Motor neuron (in vitro differentiated cells): ENCODE results near the gene MYOF. TPM values are rescaled to one million over a fixed set of nuclear protein-coding genes. Genes with fewer than 3 reads are reported as not detected.
A peak's percentile ranks its signal among the peaks of the same experiment; 100 is the strongest.

Source experiments
- ATAC-seq, 8 experiments: fragments of 200-7000 bp; cut with Tn5 transposase; replicated peaks in 6 of 8; 2 replicates each; pipeline ENCODE4 v1.8.0; 2021; ENCODE audit warnings: mild to moderate bottlenecking in 8 of 8, moderate library complexity in 8 of 8
- H3K27ac ChIP-seq, 2 donors: fragments of 250-450 bp; sonication (Bioruptor Pico); 2 replicates each; pipeline ENCODE4 v1.9.0; 2021; ENCODE audit warnings: antibody characterized with exemption in 2 of 2, mild to moderate bottlenecking in 2 of 2, moderate library complexity in 1 of 2
- H3K4me1 ChIP-seq, 2 donors: fragments of 250-450 bp; sonication (Bioruptor Pico); replicated peaks in 1 of 2; 2 replicates each; pipeline ENCODE4 v1.6.1; 2021; ENCODE audit warnings: antibody characterized with exemption in 2 of 2, mild to moderate bottlenecking in 2 of 2, moderate library complexity in 1 of 2
- H3K4me3 ChIP-seq, 5 donors: fragments of 250-450 bp; sonication (Bioruptor Pico); 2 replicates each; pipeline ENCODE4 v1.9.0; 2021; ENCODE audit warnings: antibody characterized with exemption in 5 of 5, mild to moderate bottlenecking in 5 of 5, moderate library complexity in 4 of 5
- WGBS, 10 experiments: fragments of 450-650 bp; shearing (Covaris generic); methylation state at CpG; one replicate each; pipeline ENCODE4 v1.0.0; 2022; 5-methylcytosine and 5-hydroxymethylcytosine counted together
- in situ Hi-C, 9 experiments: fragments of 400-800 bp; cut with MboI; loops; one replicate each; pipeline ENCODE4 v1.15.0; 2021; ENCODE audit warnings: low sequenced_read_pairs in 9 of 9, low pct_unique_long_range_greater_than_20kb in 2 of 9; ENCODE audit not compliant: unreplicated experiment in 9 of 9
- total RNA-seq, 8 experiments: library from RNA; unstranded; fragments of 300-600 nt; gene quantifications; 2 replicates each; pipeline versions ENCODE4 v1.2.3 to v1.2.4, GENCODE V29; 2022

The MYOF gene
- total RNA-seq, 8 experiments from 2014 or later = 0.29 to 258 (median 13.7) TPM

DNA sequence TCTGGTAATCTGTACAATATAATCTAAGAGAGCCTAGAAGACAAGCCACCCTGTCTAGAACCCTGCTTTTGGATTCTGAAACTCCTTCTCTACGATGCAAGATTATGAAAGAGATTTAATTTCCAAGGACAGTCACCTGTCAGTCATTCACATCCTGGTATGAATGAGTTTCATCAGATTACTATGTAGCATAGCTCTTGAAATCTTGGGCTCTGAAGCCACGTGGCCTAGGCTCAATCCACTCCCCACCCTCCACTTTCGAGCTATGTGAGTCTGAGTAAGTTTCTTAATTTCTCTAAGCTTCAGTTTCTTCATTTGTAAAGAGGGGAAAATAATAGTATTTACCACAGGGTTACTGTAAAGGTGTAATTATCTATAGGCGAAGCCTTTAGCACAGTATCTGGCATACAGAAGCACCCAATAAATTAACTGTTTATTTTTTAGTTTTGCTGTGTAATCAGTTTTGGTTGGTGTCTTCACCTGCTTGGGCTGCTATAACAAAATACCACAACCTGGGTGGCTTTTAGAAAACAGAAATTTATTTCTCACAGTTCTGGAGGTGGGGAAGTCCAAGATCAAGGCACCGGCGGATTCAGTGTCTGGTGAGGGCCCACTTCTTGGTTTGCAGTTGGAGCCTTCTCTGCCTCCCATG is 71.3 kb downstream of the MYOF start:
- no peak overlapping the region for H3K27ac ChIP-seq
- in situ Hi-C loops = no loop called here
- ATAC-seq = no peak
- H3K4me3 ChIP-seq = no peak overlapping the region
- 50 to 100% (median 79%) methylated on average over 1 to 6 of the region's 6 CpGs for WGBS, 10 experiments
- H3K4me1 ChIP-seq = peaks cover 0 to 11% of the 10 kb centered on the region in 2 donors

DNA sequence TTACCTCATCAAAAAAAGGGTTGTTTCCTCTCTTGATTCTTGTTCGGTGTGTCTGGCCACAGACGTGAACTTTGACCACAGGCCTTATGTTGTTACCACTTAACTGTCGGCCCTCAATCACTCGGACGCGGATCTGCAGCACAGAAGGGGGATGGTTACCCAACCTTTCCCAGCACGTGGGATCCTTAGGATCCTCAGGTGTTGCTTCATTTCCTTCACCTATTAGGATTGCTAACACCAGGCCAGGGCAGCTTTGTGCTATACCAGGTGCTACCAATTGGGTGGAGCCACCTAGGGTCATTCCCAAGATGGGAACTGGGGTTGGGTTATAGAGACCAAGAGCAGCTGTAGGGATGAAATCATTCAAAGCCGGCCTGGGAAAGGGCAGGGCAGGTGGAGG is 73.4 kb downstream of the MYOF start:
- H3K27ac ChIP-seq = no peak overlapping the region
- ATAC-seq = no peak
- in situ Hi-C loops = no loop called here
- WGBS, 10 experiments = 0 to 100% (median 96%) methylated on average over 1 to 5 of the region's 8 CpGs; no CpG with 5 or more reads in 2 of the 10 experiments
- H3K4me3 ChIP-seq = no peak overlapping the region
- peaks cover 0 to 11% of the 10 kb centered on the region in 2 donors for H3K4me1 ChIP-seq

DNA sequence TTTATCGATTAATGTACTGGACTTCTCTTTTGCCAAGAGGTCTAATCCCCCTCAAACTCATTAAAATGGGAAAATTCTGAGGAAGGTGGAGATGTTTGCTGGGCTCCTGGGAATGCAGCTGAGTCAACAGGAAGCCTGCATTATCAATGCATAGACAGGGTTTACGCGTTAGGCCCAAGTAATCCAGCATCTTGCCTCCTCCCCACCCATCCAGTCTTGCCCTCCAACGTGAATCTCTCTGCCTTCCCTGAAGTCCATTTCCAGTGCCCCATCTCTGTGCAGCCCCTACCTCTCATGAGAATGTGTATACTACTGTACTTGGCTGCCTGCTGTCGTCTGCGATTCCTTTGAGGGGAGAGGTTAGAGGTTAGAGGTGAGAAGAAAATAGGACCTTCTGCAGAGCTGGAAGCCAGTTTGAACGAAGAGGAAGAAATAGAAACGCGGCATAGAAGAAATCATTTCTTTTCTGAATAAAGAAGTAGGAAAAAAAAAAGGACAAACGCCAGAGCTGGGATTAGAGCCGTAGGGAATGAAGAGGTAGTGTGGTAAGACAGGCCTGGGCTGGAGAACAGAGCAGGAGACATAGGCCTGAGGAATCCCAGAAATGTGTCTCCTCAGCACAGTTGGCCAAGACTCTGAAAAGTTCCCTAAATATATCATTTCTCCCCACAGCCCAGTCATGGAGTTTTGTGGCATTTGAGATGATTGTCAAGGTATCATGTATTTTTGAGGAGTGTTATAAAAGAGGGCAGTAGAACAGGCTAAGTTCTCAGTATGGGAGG is 75.6 kb downstream of the MYOF start:
- Histone ChIP-seq H3K27ac (no peak overlapping the region), H3K4me3 (no peak overlapping the region), H3K4me1 (peaks cover 0 to 7% of the 10 kb centered on the region in 2 donors)
- ATAC-seq = peak in 3 of 8 experiments; percentile 66 to 99 (median 68)
- WGBS, 10 experiments = 62 to 87% (median 76%) methylated on average over 2 to 10 of the region's 11 CpGs; no CpG with 5 or more reads in 1 of the 10 experiments
- in situ Hi-C loops = no loop called here

DNA sequence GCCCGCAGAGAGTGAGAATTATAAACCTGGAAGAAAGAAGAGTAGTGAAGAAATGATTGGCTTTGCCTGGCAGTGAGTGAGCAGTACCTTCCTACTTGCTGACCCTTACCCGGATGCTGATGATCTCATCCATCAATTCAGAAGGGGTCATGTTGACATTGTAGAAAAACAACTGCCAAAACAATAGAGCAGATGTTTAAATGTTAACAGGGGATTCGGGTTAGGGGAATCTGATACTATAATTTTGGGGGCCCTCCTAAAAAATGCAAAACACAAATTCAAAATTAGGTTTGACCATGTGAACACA is 78.1 kb downstream of the MYOF start:
- Histone ChIP-seq H3K4me3 (no peak overlapping the region), H3K27ac (no peak overlapping the region), H3K4me1 (peaks cover 2 to 9% of the 10 kb centered on the region in 2 donors)
- in situ Hi-C loops = no loop called here
- WGBS, 10 experiments = 33 to 100% (median 67%) methylated on average over 1 to 3 of the region's 3 CpGs; no CpG with 5 or more reads in 1 of the 10 experiments
- no peak for ATAC-seq

DNA sequence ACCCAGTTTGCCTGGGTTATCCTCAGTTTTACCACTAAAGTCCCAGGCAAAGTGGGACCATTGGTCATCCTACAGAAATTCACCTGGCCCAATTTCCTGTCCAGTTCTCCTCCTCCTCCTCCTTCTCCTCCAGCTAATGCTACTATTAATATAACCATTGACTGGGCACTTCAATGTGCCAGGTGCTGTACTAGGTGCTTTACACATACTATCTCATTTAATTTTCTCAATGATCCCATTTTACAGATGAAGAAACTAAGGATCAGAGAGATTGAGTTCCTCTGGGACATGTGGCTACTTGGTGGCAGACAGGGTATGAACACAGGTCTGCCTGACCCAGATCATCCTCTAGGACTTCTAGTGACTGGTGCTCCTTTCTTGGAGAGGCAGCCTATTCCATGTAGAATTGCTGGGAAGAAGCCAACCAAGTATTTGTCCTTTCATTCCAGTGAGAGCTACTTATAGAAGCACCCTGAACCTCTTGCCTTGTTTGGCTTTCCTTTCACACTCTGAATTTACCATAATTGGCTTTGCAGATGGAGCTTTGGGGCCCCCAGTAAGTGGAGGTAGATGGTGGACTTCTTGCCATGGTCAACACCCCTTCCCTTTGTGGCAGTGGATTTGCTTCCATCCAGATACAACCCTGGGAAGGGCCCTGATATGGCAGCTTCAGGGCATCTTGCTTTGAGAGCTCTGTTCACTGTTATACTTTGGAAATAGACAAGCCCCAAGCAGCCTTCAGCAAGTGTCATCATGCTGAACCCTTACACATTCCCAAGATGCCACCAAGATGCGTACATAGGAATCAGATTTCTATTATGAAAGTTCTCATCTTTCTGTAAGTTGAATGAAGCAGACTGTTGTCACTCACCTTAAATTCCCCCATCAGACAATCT is 78.7 kb downstream of the MYOF start:
- H3K27ac ChIP-seq = no peak overlapping the region
- H3K4me1 ChIP-seq = peaks cover 2 to 9% of the 10 kb centered on the region in 2 donors
- ATAC-seq = no peak
- WGBS, 10 experiments = 86 to 100% (median 100%) methylated on average over 1 of the region's 1 CpG; no CpG with 5 or more reads in 5 of the 10 experiments
- in situ Hi-C loops = no loop called here
- H3K4me3 ChIP-seq = no peak overlapping the region

DNA sequence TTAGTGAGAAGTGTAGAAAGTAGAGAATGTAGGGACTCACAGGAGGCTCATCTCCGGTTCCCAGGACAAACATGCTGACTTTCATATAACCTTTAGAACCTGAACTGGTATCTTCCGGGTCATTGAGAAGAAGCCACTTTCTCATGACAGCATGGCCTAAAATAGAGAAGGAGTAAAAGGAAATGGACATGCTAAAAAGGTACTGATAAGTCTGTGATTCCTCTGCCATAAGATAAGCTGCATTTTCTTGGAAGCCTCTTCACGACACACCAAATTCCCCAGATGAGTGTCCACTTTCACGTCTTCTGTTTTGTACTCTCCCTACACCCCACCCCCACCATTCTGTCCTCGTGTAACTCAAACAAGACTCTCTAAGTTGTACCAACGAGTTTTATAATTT is 79.9 kb downstream of the MYOF start:
- Histone ChIP-seq H3K4me3 (no peak overlapping the region), H3K27ac (no peak overlapping the region), H3K4me1 (peaks cover 2 to 9% of the 10 kb centered on the region in 2 donors)
- in situ Hi-C loops = no loop called here
- ATAC-seq = no peak
- WGBS, 10 experiments = 57 to 86% (median 70%) methylated on average over 1 to 5 of the region's 6 CpGs; no CpG with 5 or more reads in 1 of the 10 experiments

DNA sequence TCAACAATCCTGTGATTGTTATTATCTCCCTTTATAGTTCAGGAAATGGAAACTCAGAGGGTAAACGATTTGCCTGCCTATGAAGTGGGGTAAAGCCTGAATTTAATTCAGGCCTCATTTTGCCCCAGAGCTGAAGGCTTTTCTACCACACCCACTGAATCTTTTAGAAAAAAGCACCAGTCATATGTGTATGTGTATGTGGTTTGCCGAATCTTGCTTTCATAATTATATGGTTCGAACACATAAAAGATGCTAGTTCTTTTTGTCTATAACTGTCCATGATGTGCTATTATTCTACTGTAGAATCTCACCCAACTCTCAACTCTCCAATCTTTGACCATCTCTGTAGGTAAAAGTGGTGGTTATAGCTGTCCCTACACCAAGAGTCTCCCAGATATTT is 83.6 kb downstream of the MYOF start:
- H3K4me3 ChIP-seq = no peak overlapping the region
- in situ Hi-C loops = loop anchor here in 4 of 9 experiments (25.0 kb wide), 2 partner anchors 89 to 289 kb away; partner anchors contain the start of genes CEP55 (in 2 of the 4) and MYOF (in 2 of the 4)
- 20 to 100% (median 78%) methylated on average over 1 to 3 of the region's 3 CpGs; no CpG with 5 or more reads in 2 of the 10 experiments for WGBS, 10 experiments
- no peak for ATAC-seq
- H3K27ac ChIP-seq = no peak overlapping the region
- H3K4me1 ChIP-seq = peaks cover 2 to 9% of the 10 kb centered on the region in 2 donors

DNA sequence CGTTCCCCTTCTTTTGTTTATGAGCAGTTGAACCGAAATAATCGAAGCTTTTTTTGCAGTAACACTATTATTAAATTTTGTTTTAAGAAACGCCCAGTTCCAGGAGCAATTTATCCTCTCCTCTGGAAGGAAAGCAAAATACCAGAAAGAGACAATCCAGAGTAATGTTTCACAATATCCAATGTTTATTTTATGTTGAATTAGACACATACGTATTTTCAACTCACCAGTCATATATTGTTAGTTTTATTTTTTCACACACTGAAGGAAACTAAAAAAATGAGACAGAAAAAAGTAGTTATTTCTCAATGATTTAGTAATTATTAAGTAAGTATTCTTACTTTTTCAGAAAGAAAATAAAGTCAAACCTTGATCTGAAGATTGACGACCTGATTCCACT is 85.1 kb downstream of the MYOF start:
- WGBS, 10 experiments = 62 to 80% (median 74%) methylated on average over 5 to 6 of the region's 6 CpGs
- in situ Hi-C loops = loop anchor here in 4 of 9 experiments (25.0 kb wide), 2 partner anchors 90 to 290 kb away; partner anchors contain the start of genes CEP55 (in 2 of the 4) and MYOF (in 2 of the 4)
- no peak overlapping the region for H3K27ac ChIP-seq
- no peak overlapping the region for H3K4me3 ChIP-seq
- H3K4me1 ChIP-seq = peaks cover 7 to 9% of the 10 kb centered on the region in 2 donors
- ATAC-seq = no peak

DNA sequence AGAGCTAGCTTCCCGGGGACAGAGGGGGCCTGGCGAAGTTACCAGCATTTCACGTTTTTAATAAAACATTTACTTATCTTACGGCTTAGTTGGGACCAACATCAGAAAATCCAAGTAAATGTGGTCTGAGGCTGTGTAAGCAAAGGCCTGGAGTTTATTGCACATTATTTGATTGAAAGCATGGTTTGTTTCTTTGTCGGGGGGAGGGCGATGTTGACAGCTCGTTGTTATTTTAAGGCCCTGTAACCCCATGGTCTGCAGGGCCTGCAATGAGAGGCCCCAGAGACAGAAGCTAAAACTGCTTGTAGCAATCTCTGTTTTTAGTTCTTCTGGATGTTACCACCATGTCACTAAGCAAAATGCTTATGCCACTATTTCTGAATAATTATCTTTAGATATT is 88.9 kb downstream of the MYOF start:
- in situ Hi-C loops = loop anchor here in 4 of 9 experiments (25.0 kb wide), 2 partner anchors 94 to 294 kb away; partner anchors contain the start of genes CEP55 (in 2 of the 4) and MYOF (in 2 of the 4)
- H3K27ac ChIP-seq = no peak overlapping the region
- 33 to 100% (median 60%) methylated on average over 1 to 7 of the region's 7 CpGs; no CpG with 5 or more reads in 1 of the 10 experiments for WGBS, 10 experiments

DNA sequence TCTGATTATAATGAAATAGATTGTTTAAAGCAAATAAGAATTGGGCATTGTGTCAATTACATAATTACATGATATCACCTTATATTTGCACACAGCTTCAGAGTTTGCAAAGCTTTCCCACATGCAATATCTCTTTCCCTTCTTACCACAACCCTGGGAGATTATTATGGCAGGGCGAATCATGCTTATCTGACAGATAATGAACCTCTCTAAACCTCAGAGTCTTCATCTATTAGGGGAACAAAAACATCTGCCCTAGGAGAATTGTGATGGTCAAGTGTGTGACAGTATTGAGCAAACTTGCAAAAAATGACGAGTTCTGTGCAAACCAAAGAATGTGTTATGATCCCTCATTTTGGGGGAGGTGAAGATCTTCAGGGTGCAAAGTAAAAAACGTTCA is 90.0 kb downstream of the MYOF start:
- H3K4me3 ChIP-seq = no peak overlapping the region
- 53 to 100% (median 79%) methylated on average over 1 to 2 of the region's 3 CpGs for WGBS, 10 experiments
- H3K27ac ChIP-seq = no peak overlapping the region
- peaks cover 0 to 7% of the 10 kb centered on the region in 2 donors for H3K4me1 ChIP-seq
- in situ Hi-C loops = loop anchor here in 4 of 9 experiments (25.0 kb wide), 2 partner anchors 95 to 295 kb away; partner anchors contain the start of genes CEP55 (in 2 of the 4) and MYOF (in 2 of the 4)
- ATAC-seq = peak in 1 of 8 experiments; percentile 46

More for the DNA sequence above, 88.9 kb downstream of the MYOF start:
- Histone ChIP-seq H3K4me1 (peaks cover 0 to 7% of the 10 kb centered on the region in 2 donors), H3K4me3 (no peak overlapping the region)
- no peak for ATAC-seq

DNA sequence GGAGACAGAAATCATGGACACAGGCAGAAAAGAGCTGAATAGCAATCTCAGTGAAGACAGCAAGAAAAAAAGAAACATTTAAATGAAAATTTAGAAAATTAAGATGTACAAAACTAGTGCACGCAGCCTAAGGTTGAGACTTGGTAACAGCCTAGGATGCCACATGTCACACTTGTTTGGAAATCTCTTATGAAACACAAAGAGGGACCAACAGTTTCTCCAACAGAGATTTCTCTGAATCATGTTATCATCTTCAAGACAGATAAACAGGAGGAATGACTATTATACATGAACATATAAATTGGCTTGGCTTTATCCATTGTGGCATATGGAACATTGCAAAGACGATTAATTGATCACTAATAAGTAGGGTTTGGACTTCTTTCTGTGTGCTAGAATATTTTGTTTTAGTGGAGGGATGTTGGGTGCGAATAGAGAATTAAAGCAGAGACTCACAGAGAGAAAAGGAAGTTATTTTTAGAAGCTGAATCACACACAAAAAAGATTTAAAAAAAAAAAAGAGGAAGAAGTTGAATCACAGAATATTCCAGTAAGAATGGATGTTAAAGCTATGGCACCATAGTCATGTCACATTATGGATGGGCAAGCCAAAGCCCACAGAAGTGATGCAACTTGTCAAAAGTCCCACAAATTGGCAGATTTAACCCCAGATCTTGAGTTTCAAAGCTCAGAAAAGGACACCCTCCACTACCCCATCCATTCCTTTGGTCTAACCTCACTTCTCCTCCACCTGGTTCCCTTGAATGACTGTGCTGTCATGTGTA is 91.6 kb downstream of the MYOF start:
- peaks cover 0 to 7% of the 10 kb centered on the region in 2 donors for H3K4me1 ChIP-seq
- 66 to 100% (median 97%) methylated on average over 1 to 3 of the region's 3 CpGs; no CpG with 5 or more reads in 1 of the 10 experiments for WGBS, 10 experiments
- in situ Hi-C loops = loop anchor here in 4 of 9 experiments (25.0 kb wide), 2 partner anchors 97 to 297 kb away; partner anchors contain the start of genes CEP55 (in 2 of the 4) and MYOF (in 2 of the 4)
- ATAC-seq = no peak
- H3K27ac ChIP-seq = no peak overlapping the region
- no peak overlapping the region for H3K4me3 ChIP-seq
